H1 (cell line): ENCODE results near the gene ENPP3. TPM values are rescaled to one million over a fixed set of nuclear protein-coding genes. Genes with fewer than 3 reads are reported as not detected.

Experiments used
- BACH1 ChIP-seq: IDR thresholded peaks from 2 replicates; pipeline ENCODE4 v1.6.1; 2012; ENCODE audit warnings: low read length, improper control_type of control experiment
- CHD7 ChIP-seq: fragments of 300-600 bp; sonication (generic); IDR thresholded peaks from 2 replicates; pipeline ENCODE4 v1.7.1; 2012; ENCODE audit warnings: low read length, moderate library complexity, mild to moderate bottlenecking, inconsistent platforms; ENCODE audit not compliant: insufficient replicate concordance
- CREB1 ChIP-seq: IDR thresholded peaks from 2 replicates; pipeline ENCODE4 v1.6.1; 2012; ENCODE audit warnings: inconsistent platforms
- E2F6 ChIP-seq: IDR thresholded peaks from 2 replicates; pipeline ENCODE4 v1.6.1; 2012; ENCODE audit warnings: inconsistent platforms
- HDAC2 ChIP-seq, 2 experiments: fragments of 300-600 bp in 1 of 2; sonication (generic) in 1 of 2; IDR thresholded peaks; 2 replicates each; pipeline ENCODE4 v1.6.1; 2011 to 2012; ENCODE audit warnings: low read depth in 2 of 2, low read length in 2 of 2, mild to moderate bottlenecking in 2 of 2, moderate library complexity in 2 of 2, borderline replicate concordance in 1 of 2, inconsistent platforms in 1 of 2
- JUND ChIP-seq: IDR thresholded peaks from 2 replicates; pipeline ENCODE4 v1.6.1; 2011; ENCODE audit warnings: mild to moderate bottlenecking, improper control_type of control experiment, low read length
- RBBP5 ChIP-seq: IDR thresholded peaks from 2 replicates; pipeline ENCODE4 v1.7.1; 2012; ENCODE audit warnings: low read depth, mild to moderate bottlenecking, inconsistent platforms, low read length, moderate library complexity, borderline replicate concordance
- RNF2 ChIP-seq: fragments of 200-900, 300-1000 bp; sonication (generic); IDR thresholded peaks from 2 replicates; pipeline ENCODE4 v1.7.1; 2016; ENCODE audit warnings: borderline replicate concordance, low read depth, mild to moderate bottlenecking, antibody characterized with exemption, low read length; ENCODE audit not compliant: poor library complexity, severe bottlenecking; ENCODE audit errors: missing control alignments
- SIRT6 ChIP-seq: IDR thresholded peaks from one replicate; pipeline ENCODE4 v1.7.1; 2012; ENCODE audit warnings: low read length, inconsistent platforms
- SRF ChIP-seq: IDR thresholded peaks from 2 replicates; pipeline ENCODE4 v1.6.1; 2011; ENCODE audit warnings: mild to moderate bottlenecking, low read depth, low read length, moderate library complexity
- SUZ12 ChIP-seq: fragments of 200-600 bp; sonication (generic); IDR thresholded peaks from 2 replicates; pipeline ENCODE4 v1.6.1; 2012; ENCODE audit warnings: mild to moderate bottlenecking, inconsistent platforms, low read length, moderate library complexity, mixed read lengths
- polyA plus RNA-seq, 7 experiments: library from polyadenylated mRNA; depleted of rRNA in 3 of 7; stranded (reverse) in 5 of 7; unstranded in 2 of 7; fragments of >200 nt in 5 of 7; fragments of 200-250 nt in 2 of 7; gene quantifications; 1 replicate in 5 of 7; 2 replicates in 1 of 7; 4 replicates in 1 of 7; pipeline versions ENCODE4 v1.2.1 to v1.2.3, GENCODE V29; 2011 to 2013; ENCODE audit warnings: missing spikeins in 2 of 7, mixed read lengths in 2 of 7
- total RNA-seq: library from RNA; stranded (reverse); fragmentation: NEBNext Ultra II Directional; extraction: Animal tissue kit (Norgen Biotek cat#: 25700); gene quantifications from 2 replicates; pipeline ENCODE4 v1.2.1, GENCODE V29; 2021

The ENPP3 gene
- total and polyA plus RNA-seq, 2 of the 8 experiments (the other 6 are each of a cell fraction or from before 2014, with no cell fraction given), result 0.11 TPM; not detected in 1

- TF ChIP-seq CHD7 (no peak), RNF2 (no peak), JUND (no peak), E2F6 (no peak), SIRT6 (no peak), HDAC2 (IDR thresholded peaks at IDR 0.05; ENCODE audit: borderline replicate concordance in 1 of 2, low read depth in 2 of 2, low read length in 2 of 2) (no peak), BACH1 (no peak), SRF (no peak), CREB1 (no peak), SUZ12 (no peak), RBBP5 (no peak)
Measured at GRCh38 chr6:131754088-131754487, 117.0 kb downstream of the ENPP3 start (continued).
